Posterior vena cava (tissue), 2 donors: ENCODE measurements around the gene MOB3B. TPM values are rescaled to one million over a fixed set of nuclear protein-coding genes. Genes with fewer than 3 reads are reported as not detected.
"Not testable (repeated sequence)": the region's sequence is repeated elsewhere in the genome, so short reads cannot be mapped to it uniquely, and the experiment has no call there.

ENCODE experiments used
- DNase-seq: peaks from one replicate; pipeline ENCODE4 v3.0.0-alpha.2; 2020; ENCODE audit warnings: low spot score
- intact Hi-C, 2 donors: fragments of 100-400 bp; cut with DNase I; formaldehyde crosslinking; loops; one replicate each; pipeline versions ENCODE4 v1.14.1 to v1.14.2; 2022 to 2023
- total RNA-seq, 2 donors: library from RNA; stranded (reverse); fragmentation: NEBNext Ultra II Directional; extraction: Animal tissue kit (Norgen Biotek cat#: 25700); gene quantifications; one replicate each; pipeline ENCODE4 v1.2.1, GENCODE V29; 2021
- donor health status: DM: yes; HTN: yes; CAD: no.
- donor health status: DM: yes; HTN: yes; CAD: no.

The MOB3B gene
- total RNA-seq, 2 donors from 2014 or later: 3.2 to 4.0 TPM

- intact Hi-C loops: loop anchor here in 1 of 2 donors (5.0 kb wide), 1 partner anchor 190 kb away; no protein-coding TSS in a partner anchor
- no peak for DNase-seq
Observed at GRCh38 chr9:27527702-27528075, 1.9 kb downstream of the MOB3B start.

GRCh38 chr9:27524236-27524635 lies 5.4 kb downstream of the MOB3B start, which contains the start of gene IFNK:
IFNK (plus strand) TSS chr9:27524290; CDS start chr9:27524337, 47 bp downstream.
- no peak for DNase-seq
- intact Hi-C loops: no loop called here

DNA sequence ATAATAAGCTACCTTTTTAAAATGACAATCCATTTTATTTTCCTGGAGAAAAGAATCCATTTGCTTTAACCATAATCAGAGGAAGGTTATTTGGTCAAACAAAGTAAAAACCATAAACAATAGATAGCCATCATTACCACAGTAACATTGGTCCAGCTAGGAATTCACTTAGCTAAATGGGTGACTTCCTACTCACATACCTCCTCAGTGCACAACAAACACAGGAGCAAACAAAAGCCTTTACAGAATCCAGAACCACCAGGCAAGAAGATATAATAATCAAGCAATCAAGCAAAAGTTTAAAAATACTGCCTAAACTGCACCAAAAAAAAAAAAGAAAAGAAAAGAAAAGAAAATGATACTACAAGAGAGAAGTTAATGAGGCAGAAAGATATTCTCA lies 6.5 kb downstream of the MOB3B start:
- DNase-seq: no peak
- intact Hi-C loops: no loop called here

- intact Hi-C loops: no loop called here
- DNase-seq: no peak
Observed at GRCh38 chr9:27520986-27521385, 8.6 kb downstream of the MOB3B start.

GRCh38 chr9:27519466-27520465 lies 9.8 kb downstream of the MOB3B start:
- no peak for DNase-seq
- intact Hi-C loops: no loop called here

DNA sequence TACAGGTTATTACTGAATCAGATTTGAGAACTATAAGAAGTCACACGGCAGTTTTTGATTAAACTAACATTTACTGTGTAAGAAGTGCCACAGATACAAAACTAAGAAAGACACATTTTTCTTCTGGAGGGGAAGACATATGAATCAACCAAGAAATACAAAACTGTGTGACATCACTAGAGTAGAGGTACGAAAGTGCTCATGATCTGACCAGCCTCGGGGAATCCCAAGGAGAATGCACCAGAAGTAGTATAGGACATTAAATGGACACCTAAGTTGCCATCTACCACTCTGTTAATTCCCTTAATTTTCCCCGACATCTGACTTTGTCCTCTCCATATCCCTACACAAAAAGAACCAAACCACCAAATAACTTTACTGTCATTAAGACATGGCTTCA lies 10.8 kb downstream of the MOB3B start:
- intact Hi-C loops: no loop called here
- no peak for DNase-seq

- no peak for DNase-seq
- intact Hi-C loops: no loop called here
Observed at GRCh38 chr9:27518006-27518405, 11.6 kb downstream of the MOB3B start.

- intact Hi-C loops: no loop called here
Observed at GRCh38 chr9:27514551-27514950, 15.1 kb downstream of the MOB3B start.

DNA sequence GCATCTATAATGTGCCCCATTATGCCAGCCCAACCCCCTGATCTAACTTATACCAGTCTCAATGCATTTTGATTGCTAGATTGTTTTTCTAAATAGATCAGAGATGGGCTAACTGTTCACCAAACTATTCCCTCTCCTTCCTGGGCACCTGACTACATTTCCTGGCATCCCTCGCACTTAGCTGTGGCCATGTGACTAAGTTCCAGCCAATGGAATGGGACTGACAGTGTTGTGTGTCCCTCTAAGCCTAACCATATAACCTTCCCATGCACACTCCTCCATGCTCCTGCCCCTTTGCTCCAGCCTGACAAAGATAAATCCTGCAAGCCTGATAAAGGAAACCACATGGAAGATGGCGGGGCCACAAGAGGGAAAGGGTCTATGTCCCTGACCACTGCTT lies 17.8 kb downstream of the MOB3B start:
- intact Hi-C loops: no loop called here

More at GRCh38 chr9:27514551-27514950, 15.1 kb downstream of the MOB3B start:
- no peak for DNase-seq

DNA sequence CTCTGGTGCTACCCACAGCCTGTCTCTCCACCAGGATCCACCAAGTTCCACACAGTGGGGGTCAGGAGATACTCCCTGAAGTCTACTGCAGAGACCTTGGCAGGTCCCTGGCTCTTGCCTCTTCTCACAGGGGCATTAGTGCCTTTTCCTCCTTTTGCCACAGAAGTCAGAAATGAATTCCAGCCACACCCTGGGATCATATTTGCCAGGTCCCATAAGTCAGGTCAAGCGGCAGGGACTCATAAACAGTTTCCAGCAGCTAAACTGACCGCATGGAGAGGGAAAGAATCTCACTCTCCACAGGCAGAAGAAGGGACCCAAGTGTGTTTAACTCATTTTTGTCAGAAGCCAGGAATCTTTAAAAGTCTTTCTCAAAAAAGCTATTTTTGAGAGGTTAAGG lies 18.8 kb downstream of the MOB3B start:
- DNase-seq: no peak
- intact Hi-C loops: no loop called here

More for the DNA sequence above, 17.8 kb downstream of the MOB3B start:
- DNase-seq: no peak

DNA sequence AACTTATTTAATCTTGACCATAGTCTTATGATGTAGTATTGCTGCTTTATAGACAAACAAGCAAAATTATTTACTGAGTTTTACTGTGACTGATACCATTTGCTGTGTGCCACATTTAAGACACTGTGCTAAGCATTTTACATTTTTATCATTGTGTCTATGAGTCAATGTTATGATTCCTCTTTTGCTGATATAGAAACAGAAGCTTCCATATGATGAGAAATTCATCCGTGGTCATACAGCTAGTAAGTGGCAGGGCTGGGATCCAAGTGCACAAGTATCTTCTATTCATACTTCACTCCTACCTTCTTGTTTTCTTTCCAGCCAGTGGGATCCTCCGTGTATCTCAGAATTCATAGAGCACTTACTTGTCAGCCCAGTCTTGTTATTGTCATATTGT lies 22.6 kb downstream of the MOB3B start:
- intact Hi-C loops: no loop called here
- no peak for DNase-seq

- intact Hi-C loops: no loop called here
- DNase-seq: no peak
Observed at GRCh38 chr9:27505744-27506161, 23.9 kb downstream of the MOB3B start.

DNA sequence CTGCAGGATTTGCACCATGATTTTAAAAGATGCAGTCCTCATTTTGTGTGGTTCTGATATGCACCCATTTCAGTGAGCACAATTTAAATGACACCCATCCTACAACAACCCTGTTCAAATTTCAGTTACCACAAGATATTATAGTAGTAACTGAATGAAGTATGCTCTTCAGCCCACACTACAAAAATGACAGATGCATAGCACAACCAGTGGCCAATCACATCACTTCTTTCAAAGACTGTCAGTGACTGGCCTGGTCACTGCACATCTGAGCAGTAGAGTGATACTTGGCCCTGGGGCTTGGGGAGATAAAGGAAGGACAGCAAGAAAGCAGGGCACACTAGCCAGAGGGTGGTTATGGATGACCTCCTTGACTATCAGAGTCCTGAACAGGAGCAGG lies 25.4 kb downstream of the MOB3B start:
- DNase-seq: no peak
- intact Hi-C loops: no loop called here

- DNase-seq: no peak
- intact Hi-C loops: no loop called here
Observed at GRCh38 chr9:27503623-27504022, 26.0 kb downstream of the MOB3B start.

DNA sequence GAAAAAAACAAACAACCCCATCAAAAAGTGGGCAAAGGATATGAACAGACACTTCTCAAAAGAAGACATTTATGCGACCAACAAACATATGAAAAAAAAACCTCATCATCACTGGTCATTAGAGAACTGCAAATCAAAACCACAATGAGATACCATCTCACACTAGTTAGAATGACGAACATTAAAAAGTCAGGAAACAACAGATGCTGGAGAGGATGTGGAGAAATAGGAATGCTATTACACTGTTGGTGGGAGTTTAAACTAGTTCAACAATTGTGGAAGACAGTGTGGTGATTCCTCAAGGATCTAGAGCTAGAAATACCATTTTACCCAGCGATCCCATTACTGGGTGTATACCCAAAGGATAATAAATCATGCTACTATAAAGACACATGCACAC lies 28.7 kb downstream of the MOB3B start:
- DNase-seq, intact Hi-C loops: not testable (repeated sequence)

- DNase-seq: no peak
- intact Hi-C loops: no loop called here
Observed at GRCh38 chr9:27499451-27499850, 30.2 kb downstream of the MOB3B start.

DNA sequence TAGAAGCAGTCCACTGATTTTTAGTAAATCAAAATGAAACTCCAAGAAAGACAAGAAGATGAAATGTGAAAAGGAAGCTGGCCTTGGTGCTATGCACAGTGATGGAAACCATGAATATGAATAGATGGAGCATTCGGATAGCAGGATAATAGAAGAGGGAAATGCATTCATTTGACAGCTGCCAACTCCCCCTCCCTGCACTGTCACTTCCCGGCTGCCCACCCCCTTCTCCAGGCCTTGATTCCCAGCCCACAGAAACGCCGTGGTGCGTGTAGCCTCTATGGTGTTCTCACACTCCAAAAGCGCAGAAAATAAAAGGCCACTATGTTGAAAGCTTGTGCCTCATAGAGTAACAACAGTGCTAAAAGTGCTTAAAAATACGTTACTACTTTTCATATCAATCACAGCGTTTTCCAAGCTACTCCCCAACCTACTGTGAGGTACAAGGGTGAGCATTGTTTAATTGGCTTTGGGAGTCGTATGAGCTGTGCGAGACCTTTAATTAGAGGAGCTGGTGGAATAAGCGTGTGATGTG lies 31.7 kb downstream of the MOB3B start:
- intact Hi-C loops: no loop called here
- no peak for DNase-seq

DNA sequence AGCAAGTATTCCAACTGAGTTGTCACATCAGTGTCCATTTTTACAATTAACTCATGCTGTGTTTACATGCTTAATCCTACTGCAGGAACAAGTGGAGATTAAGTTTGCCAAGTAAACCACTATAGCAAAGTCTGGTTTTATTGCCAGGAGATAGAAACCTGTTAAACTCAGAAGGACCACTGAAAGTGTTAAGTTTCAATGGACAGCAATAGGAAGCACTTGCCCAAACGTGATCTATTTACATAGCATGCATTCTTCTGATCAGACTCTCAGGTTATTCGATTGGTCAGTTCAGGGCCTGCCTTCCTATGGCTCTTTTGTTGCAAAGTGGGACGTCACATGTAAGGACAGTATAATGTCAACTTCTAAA lies 33.5 kb downstream of the MOB3B start:
- intact Hi-C loops: no loop called here
- DNase-seq: no peak

- intact Hi-C loops: no loop called here
- no peak for DNase-seq
Observed at GRCh38 chr9:27495480-27496134, 34.0 kb downstream of the MOB3B start.

DNA sequence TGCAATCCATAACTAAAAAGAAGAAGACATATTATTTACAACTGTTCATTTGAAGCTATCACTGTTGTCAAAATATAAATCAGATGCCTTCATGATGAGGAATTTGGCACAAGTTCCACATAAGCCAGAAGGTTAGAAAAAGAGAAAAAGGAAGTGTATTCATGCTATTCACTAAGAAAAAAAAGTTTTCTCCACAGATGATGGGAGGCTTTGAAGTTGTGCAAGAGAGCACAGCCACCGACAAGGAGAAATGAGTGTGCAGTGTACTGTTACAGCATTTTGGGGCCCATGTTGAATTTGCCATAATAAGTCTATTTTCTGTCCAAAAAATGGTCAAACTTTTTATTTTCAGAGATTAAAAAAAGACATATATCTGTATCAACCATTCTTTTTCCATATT lies 38.5 kb downstream of the MOB3B start:
- intact Hi-C loops: no loop called here
- no peak for DNase-seq
